Skin of body (tissue), 2 donors: ENCODE measurements around the gene NCS1. TPM values are rescaled to one million over a fixed set of nuclear protein-coding genes. Genes with fewer than 3 reads are reported as not detected.

Experiments
- DNase-seq: peaks from one replicate; lab custom pipeline; 2025; lab: John Stamatoyannopoulos, UW
- total RNA-seq: library from RNA; depleted of rRNA; stranded (reverse); fragments of >200 nt; gene quantifications from one replicate; pipeline ENCODE4 v1.2.3, GENCODE V29; 2014

NCS1 gene
- total RNA-seq, 1 donor from 2014 or later, result 7.6 TPM

GRCh38 chr9:130147198-130147597, 25.0 kb upstream of the NCS1 start:
- DNase-seq, result no peak

- DNase-seq, result no peak
These were observed 24.3 kb upstream of the NCS1 start for GRCh38 chr9:130147910-130148309.

- DNase-seq, result no peak
These were observed 23.2 kb upstream of the NCS1 start for GRCh38 chr9:130149031-130149430.

- no peak for DNase-seq
These were observed 22.4 kb upstream of the NCS1 start for GRCh38 chr9:130149654-130150286.

GRCh38 chr9:130150779-130151382, 21.3 kb upstream of the NCS1 start:
- DNase-seq, result no peak

GRCh38 chr9:130154816-130155215, 17.4 kb upstream of the NCS1 start:
- DNase-seq, result no peak

GRCh38 chr9:130155647-130156046, 16.6 kb upstream of the NCS1 start:
- no peak for DNase-seq

- no peak for DNase-seq
These were observed 15.5 kb upstream of the NCS1 start for GRCh38 chr9:130156672-130157071.

- no peak for DNase-seq
These were observed 15.1 kb upstream of the NCS1 start for GRCh38 chr9:130157079-130157478.

GRCh38 chr9:130158001-130158400, 14.2 kb upstream of the NCS1 start:
- no peak for DNase-seq

GRCh38 chr9:130159057-130159456, 13.1 kb upstream of the NCS1 start:
- no peak for DNase-seq

GRCh38 chr9:130159915-130160670, 12.1 kb upstream of the NCS1 start:
- DNase-seq, result no peak

GRCh38 chr9:130160862-130161470, 11.2 kb upstream of the NCS1 start:
- no peak for DNase-seq

- DNase-seq, result no peak
These were observed 6.6 kb upstream of the NCS1 start for GRCh38 chr9:130165579-130165978.

GRCh38 chr9:130166399-130166798, 5.8 kb upstream of the NCS1 start:
- no peak for DNase-seq

- DNase-seq, result no peak
These were observed 4.3 kb upstream of the NCS1 start for GRCh38 chr9:130167927-130168326.

- DNase-seq, result no peak
These were observed 717 bp upstream of the NCS1 start for GRCh38 chr9:130171226-130172148.

- no peak for DNase-seq
These were observed 858 bp downstream of the NCS1 start for GRCh38 chr9:130172858-130173665.

- DNase-seq, result no peak
These were observed 1.4 kb downstream of the NCS1 start for GRCh38 chr9:130173666-130173983.

- DNase-seq, result no peak
These were observed 1.8 kb downstream of the NCS1 start for GRCh38 chr9:130174025-130174424.

- DNase-seq, result no peak
These were observed 2.7 kb downstream of the NCS1 start for GRCh38 chr9:130174920-130175321.
